ENCODE measurements around the gene WWC1.

The WWC1 gene

DNA sequence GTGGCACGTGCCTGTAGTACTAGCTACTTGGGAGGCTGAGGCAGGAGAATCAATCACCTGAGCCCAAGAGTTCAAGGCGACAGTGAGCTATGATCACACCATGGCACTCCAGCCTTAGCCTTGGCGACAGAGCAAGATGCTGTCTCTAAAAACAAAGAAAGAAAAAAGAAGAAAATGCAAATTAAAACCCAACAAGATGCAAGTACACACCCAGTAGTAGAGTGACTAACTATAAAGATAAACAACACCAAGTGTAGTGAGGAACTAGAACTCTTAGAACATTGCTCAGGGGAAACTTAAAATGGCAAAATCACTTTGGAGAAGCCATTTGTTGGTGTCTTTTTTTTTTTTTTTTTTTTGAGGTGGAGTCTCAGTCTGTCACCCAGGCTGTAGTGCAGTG lies 160.1 kb downstream of the WWC1 start:
- DNase-seq, result no peak

DNA sequence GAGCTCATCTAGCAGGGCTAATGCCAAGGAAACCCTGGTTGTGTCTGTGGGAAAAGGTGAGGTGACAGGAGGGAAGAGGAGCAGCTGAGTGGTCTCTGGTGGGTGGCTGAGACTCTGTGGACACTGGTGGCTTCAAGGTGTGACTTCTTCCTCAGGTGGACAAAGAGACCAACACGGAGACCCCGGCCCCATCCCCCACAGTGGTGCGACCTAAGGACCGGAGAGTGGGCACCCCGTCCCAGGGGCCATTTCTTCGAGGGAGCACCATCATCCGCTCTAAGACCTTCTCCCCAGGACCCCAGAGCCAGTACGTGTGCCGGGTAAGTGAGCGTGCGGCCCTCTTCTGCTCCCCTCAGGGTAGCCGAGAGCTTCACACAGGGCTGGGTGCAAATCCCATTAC lies 163.8 kb downstream of the WWC1 start:
- no peak for DNase-seq

DNA sequence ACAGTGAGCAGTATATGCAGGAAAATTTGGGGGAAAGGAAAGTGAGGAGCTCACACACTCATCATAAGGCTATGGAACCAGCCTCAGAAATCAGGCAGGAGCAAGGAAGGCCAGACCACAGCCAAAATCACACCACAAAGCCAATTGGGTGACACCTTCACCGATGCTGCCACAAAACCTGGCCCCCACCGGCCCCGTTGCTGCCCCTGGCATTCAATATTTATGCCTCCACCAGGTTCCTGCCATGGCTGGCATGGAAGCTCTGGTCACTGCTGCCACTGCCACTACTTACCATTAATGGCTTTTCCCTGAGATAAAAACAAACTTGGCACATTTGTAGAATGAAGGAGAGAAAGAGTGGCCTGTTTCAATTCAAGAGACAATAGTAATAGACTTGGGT lies 166.1 kb downstream of the WWC1 start:
- no peak for DNase-seq

DNA sequence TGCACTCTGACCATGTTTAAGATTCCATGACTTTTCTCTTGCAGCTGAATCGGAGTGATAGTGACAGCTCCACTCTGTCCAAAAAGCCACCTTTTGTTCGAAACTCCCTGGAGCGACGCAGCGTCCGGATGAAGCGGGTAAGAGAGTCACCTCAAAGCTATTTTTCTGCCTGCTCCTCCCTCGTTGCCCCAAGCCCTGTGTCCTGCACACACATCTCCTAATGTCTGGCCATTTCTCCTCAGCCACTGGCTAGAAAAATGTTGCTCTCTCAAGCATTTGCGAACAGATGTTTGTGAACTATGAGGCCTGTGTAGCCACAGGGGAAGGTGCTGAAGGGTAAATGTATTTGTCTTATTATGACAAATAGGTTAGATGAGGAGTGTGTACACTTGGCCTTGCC lies 169.2 kb downstream of the WWC1 start:
- DNase-seq, result no peak

DNA sequence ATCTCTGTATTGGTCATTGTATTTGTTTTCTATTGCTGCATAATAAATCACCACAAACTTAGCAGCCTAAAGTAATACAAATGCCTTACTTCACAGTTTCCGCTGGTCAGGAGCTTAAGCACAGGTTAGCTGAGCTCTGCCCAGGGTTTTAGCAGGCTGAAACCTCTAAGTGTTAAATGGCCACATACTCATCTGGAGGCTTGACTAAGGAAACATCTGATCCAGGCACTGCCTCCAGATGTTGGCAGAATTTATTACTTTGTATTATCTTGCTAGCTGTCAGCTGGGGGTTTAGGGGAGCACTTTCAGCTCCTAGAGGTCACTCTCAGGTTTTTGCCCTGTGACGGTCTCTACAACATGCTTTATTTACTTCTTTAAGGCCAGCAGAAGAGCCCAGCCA lies 171.6 kb downstream of the WWC1 start:
- no peak for DNase-seq

DNA sequence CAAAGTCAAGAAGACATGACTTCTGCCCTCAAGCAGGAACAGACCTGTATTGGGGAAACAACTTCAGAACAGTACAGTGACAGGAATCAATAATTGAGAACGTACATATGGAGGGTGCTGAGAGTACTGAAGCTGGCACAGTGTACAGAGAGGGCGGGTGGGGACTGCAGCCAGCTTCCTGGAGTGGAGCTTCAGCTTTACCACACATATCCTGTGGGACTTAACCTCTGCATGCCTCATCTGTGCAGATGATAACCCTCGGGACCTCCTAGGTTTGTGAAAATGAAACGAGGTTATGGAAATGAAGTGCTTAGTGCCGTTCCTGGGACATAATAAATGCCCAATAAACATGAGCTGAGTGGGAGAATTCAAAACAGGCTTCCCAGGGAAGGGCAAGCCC lies 172.8 kb downstream of the WWC1 start:
- DNase-seq, result no peak

DNA sequence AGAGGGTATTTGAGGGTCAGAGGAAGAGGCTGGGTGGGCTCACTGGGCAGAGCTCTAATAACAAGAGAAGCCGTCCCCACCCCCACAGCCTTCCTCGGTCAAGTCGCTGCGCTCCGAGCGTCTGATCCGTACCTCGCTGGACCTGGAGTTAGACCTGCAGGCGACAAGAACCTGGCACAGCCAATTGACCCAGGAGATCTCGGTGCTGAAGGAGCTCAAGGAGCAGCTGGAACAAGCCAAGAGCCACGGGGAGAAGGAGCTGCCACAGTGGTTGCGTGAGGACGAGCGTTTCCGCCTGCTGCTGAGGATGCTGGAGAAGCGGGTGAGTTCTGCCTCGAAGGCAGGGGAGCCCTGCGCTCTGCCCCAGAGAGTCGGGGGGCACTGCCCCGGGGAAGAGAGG lies 173.2 kb downstream of the WWC1 start:
- no peak for DNase-seq

DNA sequence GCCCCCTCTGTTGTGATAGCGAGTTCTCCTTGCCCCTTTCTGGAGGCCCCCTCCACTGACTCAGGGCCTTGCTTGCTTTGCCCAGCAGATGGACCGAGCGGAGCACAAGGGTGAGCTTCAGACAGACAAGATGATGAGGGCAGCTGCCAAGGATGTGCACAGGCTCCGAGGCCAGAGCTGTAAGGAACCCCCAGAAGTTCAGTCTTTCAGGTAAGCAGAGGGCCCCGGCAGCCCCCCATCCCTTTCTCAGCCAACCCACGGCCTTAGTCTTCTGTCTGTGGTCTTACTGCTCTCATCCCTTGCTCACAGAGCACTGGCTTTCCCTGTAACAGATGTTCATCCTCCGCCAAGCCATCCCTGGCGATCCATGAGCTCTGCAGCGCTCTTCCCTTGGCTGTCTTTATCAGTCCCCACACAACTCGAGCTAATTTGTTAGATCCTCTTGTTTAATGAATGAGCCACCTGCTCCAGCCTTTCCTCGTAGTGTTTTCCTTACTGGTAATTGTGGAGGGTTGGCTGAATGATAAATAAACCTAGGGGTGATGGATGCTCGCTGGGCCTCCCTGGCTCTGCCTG lies 176.4 kb downstream of the WWC1 start:
- no peak for DNase-seq

DNA sequence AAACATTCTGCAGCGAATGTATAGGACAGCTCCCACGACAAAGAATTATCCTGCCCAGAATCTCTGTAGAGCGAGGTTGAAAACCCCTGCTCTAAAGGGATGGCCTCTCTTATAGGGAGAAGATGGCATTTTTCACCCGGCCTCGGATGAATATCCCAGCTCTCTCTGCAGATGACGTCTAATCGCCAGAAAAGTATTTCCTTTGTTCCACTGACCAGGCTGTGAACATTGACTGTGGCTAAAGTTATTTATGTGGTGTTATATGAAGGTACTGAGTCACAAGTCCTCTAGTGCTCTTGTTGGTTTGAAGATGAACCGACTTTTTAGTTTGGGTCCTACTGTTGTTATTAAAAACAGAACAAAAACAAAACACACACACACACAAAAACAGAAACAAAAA lies 177.4 kb downstream of the WWC1 start:
- DNase-seq, result no peak

DNA sequence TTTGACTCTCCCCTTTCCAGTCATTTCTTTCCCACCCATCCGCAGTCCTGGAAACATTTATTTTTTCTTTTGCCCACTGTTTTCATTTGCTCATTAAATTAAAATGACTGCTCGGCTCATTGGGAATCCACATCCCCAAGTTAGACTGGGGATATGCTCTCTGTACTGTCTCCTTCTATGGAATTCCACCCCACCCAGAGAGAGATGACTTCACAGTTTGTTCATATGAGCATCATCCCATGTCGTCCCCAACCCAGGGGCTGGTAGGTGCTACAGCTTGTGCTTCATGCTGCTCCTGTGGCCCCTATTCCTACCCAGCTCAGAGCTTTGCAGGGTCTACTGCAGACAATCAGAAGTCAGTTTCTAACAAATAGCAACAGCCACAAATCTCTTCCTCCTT lies 178.4 kb downstream of the WWC1 start:
- no peak for DNase-seq

DNA sequence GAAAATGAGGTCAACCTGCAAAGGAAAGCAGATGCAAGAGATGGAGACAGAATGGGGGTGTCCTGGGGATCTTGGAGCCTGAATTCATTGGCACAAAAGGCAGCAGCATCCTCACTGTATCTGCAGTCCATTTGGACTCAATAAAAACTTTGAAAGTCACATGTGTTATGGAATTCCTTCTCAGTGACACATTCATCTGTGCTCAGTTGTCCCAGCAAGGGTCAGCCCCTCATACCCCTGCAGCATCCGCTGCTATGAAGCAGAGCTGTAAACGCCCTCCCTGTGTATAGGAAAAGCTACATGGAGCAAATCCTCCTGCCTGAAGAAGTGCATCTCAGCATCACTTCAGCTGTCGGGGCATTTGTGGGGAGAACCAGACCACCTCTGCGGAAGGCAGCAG lies 180.3 kb downstream of the WWC1 start:
- DNase-seq, result no peak

DNA sequence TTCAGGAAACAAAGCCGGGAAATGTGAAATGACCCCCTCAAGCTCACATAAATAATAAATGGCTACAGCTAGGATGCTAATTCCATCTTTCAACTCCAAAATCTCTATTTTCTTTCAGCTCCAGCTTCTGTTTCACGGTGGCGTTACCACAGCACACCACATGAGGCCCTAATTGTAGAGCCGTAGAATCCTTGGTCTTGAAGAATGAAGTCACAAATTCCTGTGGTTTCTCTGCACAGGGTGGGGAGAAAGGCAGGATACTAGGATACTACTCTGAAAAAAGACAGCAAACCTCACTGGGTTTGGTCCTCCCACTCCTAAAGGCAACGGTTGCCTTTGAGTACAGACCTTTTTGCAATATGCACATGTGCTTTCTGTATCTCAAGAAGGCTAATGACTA lies 180.9 kb downstream of the WWC1 start:
- DNase-seq, result no peak

DNA sequence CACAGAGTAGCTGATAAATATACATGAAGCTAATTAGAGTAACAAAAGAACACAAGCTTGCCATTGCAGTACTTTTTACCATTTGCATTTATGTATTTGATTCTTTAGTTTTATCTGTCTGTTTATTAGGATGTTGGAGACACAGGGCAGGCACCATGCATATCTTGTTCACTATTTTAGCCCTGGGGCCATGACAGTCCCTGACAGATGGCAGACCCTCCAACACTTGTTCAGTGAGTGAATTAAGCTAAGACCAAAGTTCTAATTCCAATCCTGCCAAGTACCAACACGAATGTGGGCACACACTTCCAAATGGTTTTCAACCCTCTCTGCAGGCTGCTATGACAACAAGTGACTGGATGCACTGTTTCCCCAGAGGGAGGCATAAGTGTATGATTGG lies 182.9 kb downstream of the WWC1 start:
- DNase-seq, result no peak

DNA sequence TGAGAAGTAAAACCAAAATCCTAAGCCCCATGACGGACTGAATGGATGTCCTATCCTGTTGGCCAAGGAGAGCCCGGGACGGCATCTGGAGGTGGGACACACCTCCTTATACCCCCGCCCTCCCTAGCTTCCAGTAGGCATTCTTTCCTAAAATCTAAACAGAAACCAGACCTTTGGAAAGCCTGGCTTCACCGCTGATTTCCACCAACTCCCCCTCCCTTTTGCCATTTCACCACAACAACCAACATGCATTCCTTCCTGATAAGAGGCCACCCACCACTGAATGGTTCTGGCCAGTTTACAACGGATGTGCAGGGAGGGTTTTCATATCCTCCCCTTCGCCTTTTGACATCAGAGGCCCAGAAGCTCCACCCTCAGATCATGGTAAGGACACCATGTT lies 185.6 kb downstream of the WWC1 start:
- no peak for DNase-seq

DNA sequence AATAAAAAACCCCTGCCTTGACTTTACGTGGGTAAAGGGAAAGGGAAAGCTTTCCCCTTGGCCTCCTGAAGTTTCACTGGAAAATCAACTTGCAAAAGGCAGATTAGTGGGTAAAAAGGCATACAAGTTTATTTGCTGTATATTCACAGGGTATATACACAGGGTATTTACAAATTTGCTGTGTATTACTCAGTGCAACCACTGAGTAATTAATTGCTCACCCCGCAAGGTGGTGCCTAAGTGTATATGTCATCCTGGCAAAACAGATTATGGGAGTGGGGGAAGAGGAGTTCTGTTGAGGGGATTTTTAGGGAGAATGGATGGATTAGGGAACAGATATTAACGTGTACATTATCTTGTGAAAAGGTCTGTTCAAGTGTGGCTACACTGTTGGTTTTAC lies 187.7 kb downstream of the WWC1 start:
- no peak for DNase-seq

DNA sequence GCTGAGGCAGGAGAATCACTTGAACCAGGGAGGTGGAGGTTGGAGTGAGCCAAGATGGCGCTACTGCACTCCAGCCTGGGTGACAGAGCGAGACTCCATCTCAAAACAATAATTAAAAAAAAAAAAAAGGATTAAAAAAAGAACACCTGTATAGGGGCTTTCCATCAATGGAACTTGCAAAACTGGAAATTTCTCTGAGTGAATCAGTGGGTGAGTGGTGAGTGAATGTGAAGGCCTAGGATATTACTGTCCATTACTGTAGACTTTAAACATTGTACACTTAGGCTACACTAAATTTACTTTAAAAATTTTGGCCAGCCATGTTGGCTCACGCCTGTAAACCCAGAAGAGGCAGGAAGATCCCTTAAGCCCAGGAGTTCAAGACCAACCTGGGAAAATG lies 189.2 kb downstream of the WWC1 start:
- no peak for DNase-seq

DNA sequence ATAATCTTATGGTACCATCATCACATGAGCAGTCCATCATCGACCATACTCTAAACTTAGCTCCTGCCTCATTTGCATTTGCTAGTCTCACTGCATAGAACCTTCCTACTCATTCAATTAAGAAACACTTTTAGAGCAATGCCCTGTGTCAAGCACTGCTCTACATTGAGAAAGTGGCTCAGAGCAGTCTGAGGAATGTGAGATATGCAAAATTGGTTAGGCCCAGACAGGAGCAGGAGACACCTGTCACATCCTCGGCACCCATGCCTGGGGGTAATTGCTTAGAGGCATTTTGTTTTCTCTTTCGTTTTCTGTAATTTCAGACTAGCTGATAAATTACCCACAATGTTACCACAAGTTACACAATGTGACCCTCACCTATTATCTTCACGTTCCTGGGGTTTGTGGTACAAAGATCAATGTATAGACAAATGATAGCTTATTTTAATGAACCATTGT lies 189.9 kb downstream of the WWC1 start:
- no peak for DNase-seq

DNA sequence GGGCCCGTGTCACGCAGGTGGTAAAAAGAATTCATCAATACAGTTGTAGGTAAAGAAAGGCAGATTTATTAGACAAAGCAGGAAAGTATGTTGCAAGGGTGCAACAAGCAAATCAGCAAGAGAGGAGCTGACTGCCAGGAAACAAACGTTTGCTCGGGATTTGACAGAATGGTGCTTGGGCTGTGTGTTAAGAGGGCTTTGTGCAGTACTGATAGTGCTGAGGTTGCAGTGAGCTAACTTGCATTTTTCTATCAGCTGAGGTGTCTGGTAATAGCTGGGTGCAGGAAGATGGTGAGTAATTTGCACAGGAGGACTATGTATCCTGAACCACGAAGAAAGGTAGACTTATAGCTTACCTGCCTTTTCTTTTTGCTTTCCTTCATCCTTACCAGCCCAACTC lies 190.9 kb downstream of the WWC1 start:
- no peak for DNase-seq

DNA sequence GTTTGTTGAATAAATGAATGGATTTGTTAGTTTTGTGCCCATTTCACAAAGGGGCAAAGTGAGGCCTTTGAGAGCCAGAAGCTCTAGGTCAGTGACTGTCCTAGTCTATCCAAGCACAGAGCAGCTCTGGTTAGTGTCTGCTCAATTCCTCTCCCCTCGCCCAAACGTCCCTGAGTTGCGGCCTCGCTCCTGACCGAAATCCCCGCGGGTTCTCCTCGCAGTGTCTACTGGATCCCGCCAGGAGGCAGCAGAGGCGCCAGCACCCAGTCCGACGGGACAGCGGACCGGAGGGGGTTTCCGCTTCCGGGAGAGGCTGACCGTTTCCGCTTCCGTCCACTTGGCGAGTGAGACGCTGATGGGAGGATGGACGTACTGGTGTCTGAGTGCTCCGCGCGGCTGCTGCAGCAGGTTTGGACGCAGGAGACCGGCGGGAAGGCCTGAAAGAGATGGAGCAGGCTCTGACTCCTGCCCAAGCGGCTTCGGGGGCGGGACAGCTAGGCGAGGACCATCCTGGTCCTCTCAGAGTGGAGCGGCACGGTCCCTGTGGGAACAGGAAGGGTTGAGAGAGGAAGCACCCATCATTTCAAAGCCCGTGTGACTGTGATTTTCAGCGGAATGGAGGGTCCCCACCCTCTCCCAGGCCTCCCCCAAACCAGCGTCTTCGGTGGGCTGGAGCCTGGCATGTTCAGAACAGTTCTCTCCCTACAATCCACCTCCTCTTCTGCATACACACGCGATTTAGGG lies 194.9 kb downstream of the WWC1 start, which contains the start of gene RARS1:
TSS of gene RARS1 (plus strand) at position 336 of the 744 bp plus-strand sequence. CDS start at position 364, 28 bp downstream.
- peak; percentile 87 for DNase-seq

DNA sequence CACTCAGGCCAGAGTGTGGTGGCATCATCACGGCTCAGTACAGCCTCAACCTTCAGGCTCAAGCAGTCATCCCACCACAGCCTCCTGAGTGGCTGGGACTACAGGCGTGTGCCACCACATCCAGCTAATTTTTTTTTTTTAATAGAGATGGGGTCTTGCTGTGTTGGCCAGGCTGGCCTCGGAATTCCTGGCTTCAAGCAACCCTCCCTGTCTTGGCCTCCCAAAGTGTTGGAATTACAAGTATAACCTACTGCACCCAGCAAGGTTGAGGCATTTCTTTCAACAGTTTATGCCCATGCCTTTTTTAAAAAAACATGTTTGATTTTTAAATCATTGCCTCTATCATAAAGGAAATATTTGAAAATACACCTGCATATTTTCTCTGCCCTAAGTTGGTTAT lies 197.6 kb downstream of the WWC1 start:
- no peak for DNase-seq

DNA sequence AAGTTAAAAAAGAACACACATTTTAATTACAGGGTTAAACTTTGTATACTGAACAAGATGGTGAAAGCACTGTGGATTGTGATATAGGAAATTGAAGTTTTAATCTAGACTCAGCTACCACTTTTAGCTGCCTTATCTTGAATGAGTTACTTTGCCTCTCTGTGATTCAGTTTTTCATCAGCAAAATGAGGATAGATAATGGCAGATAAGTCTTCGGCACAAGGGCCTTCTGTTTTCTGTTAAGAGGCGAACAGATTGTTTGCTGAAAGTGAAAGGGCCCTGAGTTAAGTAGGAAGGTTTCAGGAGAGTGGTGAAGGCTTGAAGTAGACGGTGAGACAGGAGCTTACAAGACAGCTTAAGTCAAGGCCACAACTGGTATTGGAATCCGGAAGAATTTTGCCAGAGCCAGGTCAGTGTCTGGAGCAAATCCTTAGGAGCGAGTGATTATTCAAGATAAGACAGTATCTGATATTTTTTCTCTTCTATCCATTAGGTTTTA lies 202.7 kb downstream of the WWC1 start:
- DNase-seq, result no peak

DNA sequence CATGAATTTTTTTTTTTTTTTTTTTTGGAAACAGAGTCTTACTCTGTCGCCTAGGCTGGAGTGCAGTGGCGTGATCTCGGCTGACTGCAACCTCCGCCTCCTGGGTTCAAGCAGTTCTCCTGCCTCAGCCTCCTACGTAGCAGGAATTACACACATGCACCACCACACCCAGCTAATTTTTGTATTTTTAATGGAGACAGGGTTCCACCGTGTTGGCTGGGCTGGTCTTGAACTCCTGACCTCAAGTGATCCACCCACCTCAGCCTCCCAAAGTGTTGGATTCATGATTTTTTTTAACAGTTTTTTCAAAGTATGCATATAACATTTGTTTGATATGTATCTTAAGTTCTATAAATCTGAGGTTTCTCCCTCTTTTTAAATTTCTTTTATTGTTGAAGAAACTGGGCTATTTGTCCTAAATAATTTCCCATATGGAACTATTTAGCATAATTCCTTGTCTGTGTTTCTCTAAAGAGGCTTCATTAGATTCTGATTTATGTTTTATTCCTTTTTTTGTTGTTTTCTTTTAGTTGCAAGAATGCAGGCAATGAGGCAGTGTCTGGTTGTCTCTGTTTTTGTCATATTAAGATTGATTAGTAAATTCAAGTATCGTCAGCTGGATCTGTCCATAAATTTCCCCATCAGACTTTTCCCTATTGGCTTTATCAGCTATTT lies 211.3 kb downstream of the WWC1 start:
- no peak for DNase-seq

DNA sequence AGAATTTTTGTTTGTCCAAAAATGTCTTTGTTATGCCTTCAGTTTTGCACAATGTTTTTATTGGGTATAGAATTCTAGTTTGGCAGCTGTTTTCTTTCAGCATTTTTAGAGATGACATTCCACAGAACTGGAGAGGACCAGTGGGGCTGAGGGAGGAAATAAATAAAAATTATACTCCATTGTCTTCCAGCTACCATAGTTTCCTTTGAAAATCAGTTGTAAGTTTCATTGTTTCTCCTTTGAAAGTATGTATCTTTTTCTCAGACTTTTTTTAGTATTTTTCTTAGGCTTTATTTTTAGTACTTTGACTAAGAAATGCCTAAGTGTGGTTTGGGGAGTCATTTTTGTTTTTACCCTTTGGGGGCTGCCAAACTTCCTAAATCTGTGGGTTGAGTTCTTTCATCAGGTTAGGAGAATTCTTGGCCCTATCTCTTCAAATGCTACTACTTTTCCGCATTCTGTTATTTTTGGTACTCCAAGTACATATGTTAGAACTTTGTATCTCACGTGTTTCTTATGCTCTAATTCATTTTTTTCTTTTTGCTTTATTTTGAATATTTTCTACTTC lies 222.5 kb downstream of the WWC1 start:
- no peak for DNase-seq

Data from activated gamma-delta T cell treated with Interleukin-2 at 50 U/mL for 16 hours (primary cell).